HG03175 (cell line): ENCODE data around the gene CABLES2.

Experiments used
- ATAC-seq: cut with Tn5 transposase; IDR thresholded peaks from one replicate; pipeline ENCODE4 v1.9.1; 2021; ENCODE audit warnings: mild to moderate bottlenecking, moderate library complexity; ENCODE audit not compliant: unreplicated experiment

The CABLES2 gene

GRCh38 chr20:62406635-62407176 lies 379 bp downstream of the CABLES2 start:
- ATAC-seq, result peak; percentile 7

GRCh38 chr20:62405981-62406513 lies 1.0 kb downstream of the CABLES2 start:
- no peak for ATAC-seq

GRCh38 chr20:62405108-62405980 lies 1.7 kb downstream of the CABLES2 start:
- no peak for ATAC-seq

- no peak for ATAC-seq
Observed at GRCh38 chr20:62404761-62405107, 2.4 kb downstream of the CABLES2 start.

- ATAC-seq, result no peak
Observed at GRCh38 chr20:62404112-62404665, 2.9 kb downstream of the CABLES2 start.

GRCh38 chr20:62403331-62403730 lies 3.8 kb downstream of the CABLES2 start:
- ATAC-seq, result no peak

- ATAC-seq, result no peak
Observed at GRCh38 chr20:62402456-62403150, 4.5 kb downstream of the CABLES2 start.

- no peak for ATAC-seq
Observed at GRCh38 chr20:62401331-62401779, 5.7 kb downstream of the CABLES2 start.

GRCh38 chr20:62400541-62400940 lies 6.5 kb downstream of the CABLES2 start:
- ATAC-seq, result no peak

GRCh38 chr20:62400021-62400420 lies 7.1 kb downstream of the CABLES2 start:
- no peak for ATAC-seq

GRCh38 chr20:62398120-62398821 lies 8.8 kb downstream of the CABLES2 start:
- no peak for ATAC-seq

- ATAC-seq, result no peak
Observed at GRCh38 chr20:62396367-62397239, 10.5 kb downstream of the CABLES2 start.

- no peak for ATAC-seq
Observed at GRCh38 chr20:62395311-62396242, 11.5 kb downstream of the CABLES2 start.

GRCh38 chr20:62394248-62395245 lies 12.5 kb downstream of the CABLES2 start:
- ATAC-seq, result no peak

- ATAC-seq, result no peak
Observed at GRCh38 chr20:62393830-62394229, 13.3 kb downstream of the CABLES2 start.

- no peak for ATAC-seq
Observed at GRCh38 chr20:62393335-62393665, 13.8 kb downstream of the CABLES2 start.

- no peak for ATAC-seq
Observed at GRCh38 chr20:62392621-62393334, 14.3 kb downstream of the CABLES2 start.
